ENCODE data around the gene DAG1.

GRCh38 chr3:49534581-49535441 lies 64.7 kb downstream of the DAG1 start:
- TF ChIP-seq, protein P1, sequence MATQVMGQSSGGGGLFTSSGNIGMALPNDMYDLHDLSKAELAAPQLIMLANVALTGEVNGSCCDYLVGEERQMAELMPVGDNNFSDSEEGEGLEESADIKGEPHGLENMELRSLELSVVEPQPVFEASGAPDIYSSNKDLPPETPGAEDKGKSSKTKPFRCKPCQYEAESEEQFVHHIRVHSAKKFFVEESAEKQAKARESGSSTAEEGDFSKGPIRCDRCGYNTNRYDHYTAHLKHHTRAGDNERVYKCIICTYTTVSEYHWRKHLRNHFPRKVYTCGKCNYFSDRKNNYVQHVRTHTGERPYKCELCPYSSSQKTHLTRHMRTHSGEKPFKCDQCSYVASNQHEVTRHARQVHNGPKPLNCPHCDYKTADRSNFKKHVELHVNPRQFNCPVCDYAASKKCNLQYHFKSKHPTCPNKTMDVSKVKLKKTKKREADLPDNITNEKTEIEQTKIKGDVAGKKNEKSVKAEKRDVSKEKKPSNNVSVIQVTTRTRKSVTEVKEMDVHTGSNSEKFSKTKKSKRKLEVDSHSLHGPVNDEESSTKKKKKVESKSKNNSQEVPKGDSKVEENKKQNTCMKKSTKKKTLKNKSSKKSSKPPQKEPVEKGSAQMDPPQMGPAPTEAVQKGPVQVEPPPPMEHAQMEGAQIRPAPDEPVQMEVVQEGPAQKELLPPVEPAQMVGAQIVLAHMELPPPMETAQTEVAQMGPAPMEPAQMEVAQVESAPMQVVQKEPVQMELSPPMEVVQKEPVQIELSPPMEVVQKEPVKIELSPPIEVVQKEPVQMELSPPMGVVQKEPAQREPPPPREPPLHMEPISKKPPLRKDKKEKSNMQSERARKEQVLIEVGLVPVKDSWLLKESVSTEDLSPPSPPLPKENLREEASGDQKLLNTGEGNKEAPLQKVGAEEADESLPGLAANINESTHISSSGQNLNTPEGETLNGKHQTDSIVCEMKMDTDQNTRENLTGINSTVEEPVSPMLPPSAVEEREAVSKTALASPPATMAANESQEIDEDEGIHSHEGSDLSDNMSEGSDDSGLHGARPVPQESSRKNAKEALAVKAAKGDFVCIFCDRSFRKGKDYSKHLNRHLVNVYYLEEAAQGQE (IDR thresholded peaks at IDR 0.05; ENCODE audit: insufficient replicate concordance, low read depth) = no peak
- TF ChIP-seq CTCF (IDR thresholded peaks at IDR 0.05; ENCODE audit: insufficient read depth, low read length) = no peak
- no peak for TF ChIP-seq SPI1 (IDR thresholded peaks at IDR 0.05; ENCODE audit: borderline replicate concordance, low read depth)
- TF ChIP-seq POLR2AphosphoS5 (IDR thresholded peaks at IDR 0.05; ENCODE audit: low read depth) = no peak
